PC-3 (cell line): Measurements from ENCODE around the gene TAF12. TPM values are rescaled to one million over a fixed set of nuclear protein-coding genes. Genes with fewer than 3 reads are reported as not detected.
"Not testable (repeated sequence)": the region's sequence is repeated elsewhere in the genome, so short reads cannot be mapped to it uniquely, and the experiment has no call there.

ENCODE experiments used
- ATAC-seq: fragments of 200-7000 bp; cut with Tn5 transposase; 2 replicates; pipeline ENCODE4 v1.9.1; 2020; ENCODE audit warnings: mild to moderate bottlenecking, moderate library complexity
- BruUV-seq: library from RNA; stranded (reverse); fragments of 400-500 nt; replicated peaks from 2 replicates; lab custom pipeline; 2021; lab: Mats Ljungman, UMichigan
- CTCF ChIA-PET: fragments of 300-600 bp; sonication (Branson Sonifier 250); formaldehyde crosslinking; loops from one replicate; lab custom pipeline; 2022; ENCODE audit warnings: antibody characterized with exemption; lab: Charles Lee
- POLR2A ChIA-PET: fragments of 300-600 bp; sonication (Branson Sonifier 250); formaldehyde crosslinking; loops from one replicate; lab custom pipeline; 2022; ENCODE audit warnings: antibody characterized with exemption; ENCODE audit not compliant: unreplicated experiment; lab: Charles Lee
- DNase-seq: peaks from one replicate; pipeline ENCODE4 v3.0.0-alpha.2; 2015
- H2AFZ ChIP-seq: fragments of 300-600 bp; sonication (generic); 2 replicates; pipeline ENCODE4 v1.6.0; 2016; ENCODE audit warnings: antibody characterized with exemption, low read length
- H3F3A ChIP-seq: fragments of 300-600 bp; sonication (generic); one replicate; pipeline ENCODE4 v1.6.0; 2017; ENCODE audit warnings: antibody characterized with exemption, low read length, control low read depth, mild to moderate bottlenecking; ENCODE audit not compliant: unreplicated experiment
- H3K27ac ChIP-seq: fragments of 300-600 bp; sonication (generic); 2 replicates; pipeline ENCODE4 v1.5.1; 2016; ENCODE audit warnings: mild to moderate bottlenecking, low read length
- H3K27me3 ChIP-seq: fragments of 300-600 bp; sonication (generic); 2 replicates; pipeline ENCODE4 v1.6.1; 2016; ENCODE audit warnings: low read length, mixed read lengths
- H3K36me3 ChIP-seq: fragments of 300-600 bp; sonication (generic); 2 replicates; pipeline ENCODE4 v1.6.1; 2016; ENCODE audit warnings: low read depth, mixed run types, low read length, mixed read lengths
- H3K4me1 ChIP-seq: fragments of 300-600 bp; sonication (generic); 2 replicates; pipeline ENCODE4 v1.5.1; 2016; ENCODE audit warnings: low read length; ENCODE audit not compliant: insufficient read depth
- H3K4me2 ChIP-seq: fragments of 300-600 bp; sonication (generic); 2 replicates; pipeline ENCODE4 v1.6.0; 2016; ENCODE audit warnings: low read length
- H3K4me3 ChIP-seq: fragments of 300-600 bp; sonication (generic); 2 replicates; pipeline ENCODE4 v1.5.1; 2016; ENCODE audit warnings: mild to moderate bottlenecking, low read length, mixed read lengths
- H3K79me2 ChIP-seq: fragments of 300-600 bp; sonication (generic); 2 replicates; pipeline ENCODE4 v1.6.1; 2017; ENCODE audit warnings: low read length, mixed read lengths
- H3K9ac ChIP-seq: fragments of 300-600 bp; sonication (generic); 2 replicates; pipeline ENCODE4 v1.6.0; 2016; ENCODE audit warnings: mild to moderate bottlenecking, low read length
- H3K9me2 ChIP-seq: fragments of 300-600 bp; sonication (generic); replicated peaks from 2 replicates; pipeline ENCODE4 v1.6.1; 2016; ENCODE audit warnings: mixed run types, low read length, mixed read lengths
- H3K9me3 ChIP-seq: fragments of 300-600 bp; sonication (generic); 2 replicates; pipeline ENCODE4 v1.6.1; 2016; ENCODE audit warnings: low read length, mixed read lengths
- H4K20me1 ChIP-seq: fragments of 300-600 bp; sonication (generic); 2 replicates; pipeline ENCODE4 v1.6.1; 2016; ENCODE audit warnings: low read length, mixed read lengths
- EZH2 ChIP-seq: fragments of 300-600 bp; sonication (generic); IDR thresholded peaks from one replicate; pipeline ENCODE4 v1.6.1; 2017; ENCODE audit warnings: antibody characterized with exemption, mild to moderate bottlenecking, low read length; ENCODE audit not compliant: unreplicated experiment
- EZH2phosphoT487 ChIP-seq: fragments of 300-600 bp; sonication (generic); IDR thresholded peaks from 2 replicates; pipeline ENCODE4 v1.6.1; 2018; ENCODE audit warnings: mild to moderate bottlenecking, antibody characterized with exemption, low read length, borderline replicate concordance
- intact Hi-C: fragments of 100-400 bp; cut with micrococcal nuclease; formaldehyde crosslinking; loops from 2 replicates; pipeline ENCODE4 v1.9.0; 2023
- total RNA-seq: library from RNA; depleted of rRNA; stranded (reverse); fragments of >200 nt; gene quantifications from 2 replicates; pipeline ENCODE4 v1.2.3, GENCODE V29; 2014
- TF ChIP-seq, protein P1 (sequence below): fragments of 300-600 bp; sonication (generic); conservative IDR thresholded peaks from 2 replicates; pipeline ENCODE4 v1.5.1; 2017; ENCODE audit warnings: antibody characterized with exemption, low read depth, mild to moderate bottlenecking, low read length

The TAF12 gene
- total RNA-seq, 1 experiment from 2014 or later: 44.1 TPM

DNA sequence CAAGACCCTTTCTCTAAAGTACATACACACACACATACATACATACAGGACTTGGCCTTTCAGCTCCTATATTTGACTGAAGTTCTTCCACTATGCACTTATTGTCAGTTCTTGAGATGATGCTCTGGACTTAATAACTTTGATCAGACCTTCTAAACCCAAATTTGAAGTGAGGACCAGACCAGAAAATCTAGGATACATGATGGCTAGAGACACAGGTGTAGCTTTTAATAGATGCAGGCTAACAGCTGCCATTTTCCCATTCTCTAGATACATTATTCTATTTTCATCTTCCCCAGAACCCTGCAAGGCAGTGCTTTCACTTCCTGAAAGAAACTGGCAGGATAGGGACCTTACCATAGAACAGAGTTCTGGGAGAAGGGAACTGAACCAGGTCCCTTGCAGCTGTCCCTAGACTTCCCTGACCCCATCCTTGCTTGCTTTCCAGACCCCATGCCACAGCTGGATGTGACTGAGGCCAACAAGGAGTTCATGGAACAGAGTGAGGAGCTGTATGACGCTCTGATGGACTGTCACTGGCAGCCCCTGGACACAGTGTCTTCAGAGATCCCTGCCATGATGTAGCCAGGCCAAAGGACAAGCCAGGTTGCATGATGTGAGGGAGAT, 65.7 kb downstream of the TAF12 start:
- H3K4me2 ChIP-seq: no peak overlapping the region
- no peaks in the 10 kb centered on the region for H3K27me3 ChIP-seq
- no peak for ATAC-seq
- no peak overlapping the region for H2AFZ ChIP-seq
- H3F3A ChIP-seq: peaks cover 27% of the 10 kb centered on the region
- peaks cover 10% of the 10 kb centered on the region for H3K4me1 ChIP-seq
- DNase-seq: no peak
- peaks cover 36% of the 10 kb centered on the region for H3K79me2 ChIP-seq
- ChIA-PET CTCF (no interaction called here), POLR2A (interaction anchor here (0.6 kb wide), 2 partner anchors 23 to 65 kb away, joined by 4 to 6 read pairs; no protein-coding TSS in a partner anchor)
- no TSS peak for BruUV-seq
- intact Hi-C loops: no loop called here
- H3K36me3 ChIP-seq: peaks cover 47% of the 10 kb centered on the region
- H3K4me3 ChIP-seq: no peak overlapping the region
- TF ChIP-seq EZH2 (no peak), EZH2phosphoT487 (no peak)
- TF ChIP-seq, protein P1, sequence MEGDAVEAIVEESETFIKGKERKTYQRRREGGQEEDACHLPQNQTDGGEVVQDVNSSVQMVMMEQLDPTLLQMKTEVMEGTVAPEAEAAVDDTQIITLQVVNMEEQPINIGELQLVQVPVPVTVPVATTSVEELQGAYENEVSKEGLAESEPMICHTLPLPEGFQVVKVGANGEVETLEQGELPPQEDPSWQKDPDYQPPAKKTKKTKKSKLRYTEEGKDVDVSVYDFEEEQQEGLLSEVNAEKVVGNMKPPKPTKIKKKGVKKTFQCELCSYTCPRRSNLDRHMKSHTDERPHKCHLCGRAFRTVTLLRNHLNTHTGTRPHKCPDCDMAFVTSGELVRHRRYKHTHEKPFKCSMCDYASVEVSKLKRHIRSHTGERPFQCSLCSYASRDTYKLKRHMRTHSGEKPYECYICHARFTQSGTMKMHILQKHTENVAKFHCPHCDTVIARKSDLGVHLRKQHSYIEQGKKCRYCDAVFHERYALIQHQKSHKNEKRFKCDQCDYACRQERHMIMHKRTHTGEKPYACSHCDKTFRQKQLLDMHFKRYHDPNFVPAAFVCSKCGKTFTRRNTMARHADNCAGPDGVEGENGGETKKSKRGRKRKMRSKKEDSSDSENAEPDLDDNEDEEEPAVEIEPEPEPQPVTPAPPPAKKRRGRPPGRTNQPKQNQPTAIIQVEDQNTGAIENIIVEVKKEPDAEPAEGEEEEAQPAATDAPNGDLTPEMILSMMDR: no peak
- H3K9ac ChIP-seq: no peak overlapping the region
- H3K9me3 ChIP-seq: no peaks in the 10 kb centered on the region
- H3K27ac ChIP-seq: no peak overlapping the region
- peaks cover 40% of the 10 kb centered on the region for H4K20me1 ChIP-seq
- H3K9me2 ChIP-seq: no peaks in the 10 kb centered on the region

- Histone ChIP-seq H3K9ac (no peak overlapping the region), H4K20me1 (peaks cover 9% of the 10 kb centered on the region; the same call in 1 of the 2 replicates), H3K27me3 (no peaks in the 10 kb centered on the region), H2AFZ (no peak overlapping the region), H3K36me3 (peaks cover 22% of the 10 kb centered on the region), H3K79me2 (0 out of 2 replicates have a peak, but pooled peaks cover 1% of the 10 kb centered on the region), H3F3A (peaks cover 14% of the 10 kb centered on the region), H3K27ac (no peak overlapping the region), H3K4me2 (no peak overlapping the region), H3K9me3 (no peaks in the 10 kb centered on the region), H3K9me2 (no peaks in the 10 kb centered on the region), H3K4me3 (no peak overlapping the region), H3K4me1 (no peaks in the 10 kb centered on the region)
- TF ChIP-seq EZH2 (no peak), EZH2phosphoT487 (no peak)
- TF ChIP-seq, protein P1: no peak
- no TSS peak for BruUV-seq
- DNase-seq (no peak), ATAC-seq (no peak)
- intact Hi-C loops: no loop called here
- CTCF ChIA-PET: no interaction called here
- POLR2A ChIA-PET: interaction anchor here (0.7 kb wide), 2 partner anchors 53 to 297 kb away, joined by 7 to 23 read pairs; no protein-coding TSS in a partner anchor
These were observed 69.3 kb downstream of the TAF12 start for GRCh38 chr1:28573564-28573963.

DNA sequence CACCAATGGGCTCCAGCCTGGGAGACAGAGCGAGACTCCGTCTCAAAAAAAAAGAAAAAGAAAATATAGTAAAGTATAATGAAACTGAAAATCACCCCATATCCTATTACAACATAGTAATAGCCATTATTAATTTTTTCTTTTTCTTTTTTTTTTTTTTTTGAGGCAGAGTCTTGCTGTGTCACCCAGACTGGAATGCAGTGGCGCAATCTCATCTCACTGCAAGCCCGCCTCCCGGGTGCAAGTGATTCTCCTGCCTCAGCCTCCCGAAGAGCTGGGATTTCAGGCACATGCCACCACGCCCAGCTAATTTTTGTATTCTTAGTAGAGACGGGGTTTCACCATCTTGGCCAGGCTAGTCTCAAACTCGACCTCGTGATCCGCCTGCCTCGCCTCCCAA, 70.0 kb downstream of the TAF12 start:
- H3K4me2 ChIP-seq, H3K27ac ChIP-seq, H3K9me2 ChIP-seq, H3K4me1 ChIP-seq, H2AFZ ChIP-seq, BruUV-seq, H4K20me1 ChIP-seq, H3K9ac ChIP-seq, DNase-seq, CTCF ChIA-PET, H3K9me3 ChIP-seq, intact Hi-C loops, H3K4me3 ChIP-seq, ATAC-seq, H3K79me2 ChIP-seq, H3F3A ChIP-seq, H3K27me3 ChIP-seq: not testable (repeated sequence)
- H3K36me3 ChIP-seq: peaks cover 23% of the 10 kb centered on the region
- POLR2A ChIA-PET: interaction anchor here (0.7 kb wide), 1 partner anchor 54 kb away, joined by 23 read pairs; no protein-coding TSS in a partner anchor
